ENCODE measurements around the gene NEBL.

NEBL gene

GRCh38 chr10:20911626-20912025 is 14.5 kb upstream of the NEBL start:
- Histone ChIP-seq H3K27me3 (replicated peaks) (no peaks in the 10 kb centered on the region), H3K36me3 (replicated peaks) (no peaks in the 10 kb centered on the region), H3K4me3 (ENCODE audit: low read depth, low read length) (no peak overlapping the region), H3K27ac (no peak overlapping the region)
- no peak for DNase-seq
- TF ChIP-seq CTCF (IDR thresholded peaks at IDR 0.05; ENCODE audit: low read depth, low read length, missing control alignments), result no peak
- in situ Hi-C loops (cut with HindIII; ENCODE audit: low pct_ligation_motif_present, low sequenced_read_pairs), result no loop called here

- Histone ChIP-seq H3K36me3 (replicated peaks) (no peaks in the 10 kb centered on the region), H3K4me3 (ENCODE audit: low read depth, low read length) (no peak overlapping the region), H3K27ac (no peak overlapping the region), H3K27me3 (replicated peaks) (no peaks in the 10 kb centered on the region)
- no peak for TF ChIP-seq CTCF (IDR thresholded peaks at IDR 0.05; ENCODE audit: low read depth, low read length, missing control alignments)
- in situ Hi-C loops (cut with HindIII; ENCODE audit: low pct_ligation_motif_present, low sequenced_read_pairs), result no loop called here
- no peak for DNase-seq
Measured at GRCh38 chr10:20909801-20910200, 12.7 kb upstream of the NEBL start.

GRCh38 chr10:20908391-20908790 is 11.3 kb upstream of the NEBL start:
- no peak overlapping the region for H3K4me3 ChIP-seq (ENCODE audit: low read depth, low read length)
- no peak overlapping the region for H3K27ac ChIP-seq
- TF ChIP-seq CTCF (IDR thresholded peaks at IDR 0.05; ENCODE audit: low read depth, low read length, missing control alignments), result no peak
- in situ Hi-C loops (cut with HindIII; ENCODE audit: low pct_ligation_motif_present, low sequenced_read_pairs), result no loop called here
- no peaks in the 10 kb centered on the region for H3K27me3 ChIP-seq (replicated peaks)
- no peaks in the 10 kb centered on the region for H3K36me3 ChIP-seq (replicated peaks)
- no peak for DNase-seq

- no peaks in the 10 kb centered on the region for H3K27me3 ChIP-seq (replicated peaks)
- TF ChIP-seq CTCF (IDR thresholded peaks at IDR 0.05; ENCODE audit: low read depth, low read length, missing control alignments), result no peak
- in situ Hi-C loops (cut with HindIII; ENCODE audit: low pct_ligation_motif_present, low sequenced_read_pairs), result no loop called here
- DNase-seq, result no peak
- H3K4me3 ChIP-seq (ENCODE audit: low read depth, low read length), result no peak overlapping the region
- H3K36me3 ChIP-seq (replicated peaks), result no peaks in the 10 kb centered on the region
- no peak overlapping the region for H3K27ac ChIP-seq
Measured at GRCh38 chr10:20903635-20904390, 6.7 kb upstream of the NEBL start.

- in situ Hi-C loops (cut with HindIII; ENCODE audit: low pct_ligation_motif_present, low sequenced_read_pairs), result no loop called here
- TF ChIP-seq CTCF (IDR thresholded peaks at IDR 0.05; ENCODE audit: low read depth, low read length, missing control alignments), result no peak
Measured at GRCh38 chr10:20901110-20901509, 4.0 kb upstream of the NEBL start.

More at GRCh38 chr10:20901110-20901509, 4.0 kb upstream of the NEBL start:
- Histone ChIP-seq H3K27me3 (replicated peaks) (no peaks in the 10 kb centered on the region), H3K27ac (no peak overlapping the region), H3K36me3 (replicated peaks) (no peaks in the 10 kb centered on the region), H3K4me3 (ENCODE audit: low read depth, low read length) (no peak overlapping the region)
- DNase-seq, result no peak

Measured in brain microvascular endothelial cell (primary cell).